ENCODE measurements around the gene OMD.

DNA sequence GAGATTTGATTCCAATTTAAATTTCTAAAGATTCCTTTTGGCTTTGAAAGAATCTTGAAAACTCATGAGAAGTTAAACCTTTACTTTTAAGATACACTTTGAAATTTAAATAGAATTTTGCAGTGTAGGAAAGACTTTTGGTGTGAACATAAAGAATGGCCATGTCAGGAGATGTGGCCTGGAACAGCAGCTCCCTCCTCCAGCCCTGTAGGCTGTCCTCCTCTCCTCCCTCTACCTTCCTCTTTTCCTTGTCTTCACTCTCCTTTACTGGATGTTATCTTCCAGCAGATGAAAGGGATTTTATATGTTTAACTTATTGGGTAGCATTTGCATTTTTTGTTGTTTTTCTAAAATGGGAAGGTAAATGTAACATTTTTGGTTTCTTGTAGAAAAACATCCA is 39.1 kb upstream of the OMD start:
- no peak for TF ChIP-seq ZNF274 (IDR thresholded peaks at IDR 0.05; ENCODE audit: low read depth, low read length)
- TF ChIP-seq, protein P1, sequence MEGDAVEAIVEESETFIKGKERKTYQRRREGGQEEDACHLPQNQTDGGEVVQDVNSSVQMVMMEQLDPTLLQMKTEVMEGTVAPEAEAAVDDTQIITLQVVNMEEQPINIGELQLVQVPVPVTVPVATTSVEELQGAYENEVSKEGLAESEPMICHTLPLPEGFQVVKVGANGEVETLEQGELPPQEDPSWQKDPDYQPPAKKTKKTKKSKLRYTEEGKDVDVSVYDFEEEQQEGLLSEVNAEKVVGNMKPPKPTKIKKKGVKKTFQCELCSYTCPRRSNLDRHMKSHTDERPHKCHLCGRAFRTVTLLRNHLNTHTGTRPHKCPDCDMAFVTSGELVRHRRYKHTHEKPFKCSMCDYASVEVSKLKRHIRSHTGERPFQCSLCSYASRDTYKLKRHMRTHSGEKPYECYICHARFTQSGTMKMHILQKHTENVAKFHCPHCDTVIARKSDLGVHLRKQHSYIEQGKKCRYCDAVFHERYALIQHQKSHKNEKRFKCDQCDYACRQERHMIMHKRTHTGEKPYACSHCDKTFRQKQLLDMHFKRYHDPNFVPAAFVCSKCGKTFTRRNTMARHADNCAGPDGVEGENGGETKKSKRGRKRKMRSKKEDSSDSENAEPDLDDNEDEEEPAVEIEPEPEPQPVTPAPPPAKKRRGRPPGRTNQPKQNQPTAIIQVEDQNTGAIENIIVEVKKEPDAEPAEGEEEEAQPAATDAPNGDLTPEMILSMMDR (IDR thresholded peaks at IDR 0.05 in 2 of 3, conservative IDR thresholded peaks at IDR 0.05 in 1 of 3; ENCODE audit: borderline replicate concordance in 1 of 3, insufficient read depth in 1 of 3, low read depth in 2 of 3, low read length in 2 of 3), result no peak
